ENCODE measurements around the gene GARS1.

GARS1 gene

DNA sequence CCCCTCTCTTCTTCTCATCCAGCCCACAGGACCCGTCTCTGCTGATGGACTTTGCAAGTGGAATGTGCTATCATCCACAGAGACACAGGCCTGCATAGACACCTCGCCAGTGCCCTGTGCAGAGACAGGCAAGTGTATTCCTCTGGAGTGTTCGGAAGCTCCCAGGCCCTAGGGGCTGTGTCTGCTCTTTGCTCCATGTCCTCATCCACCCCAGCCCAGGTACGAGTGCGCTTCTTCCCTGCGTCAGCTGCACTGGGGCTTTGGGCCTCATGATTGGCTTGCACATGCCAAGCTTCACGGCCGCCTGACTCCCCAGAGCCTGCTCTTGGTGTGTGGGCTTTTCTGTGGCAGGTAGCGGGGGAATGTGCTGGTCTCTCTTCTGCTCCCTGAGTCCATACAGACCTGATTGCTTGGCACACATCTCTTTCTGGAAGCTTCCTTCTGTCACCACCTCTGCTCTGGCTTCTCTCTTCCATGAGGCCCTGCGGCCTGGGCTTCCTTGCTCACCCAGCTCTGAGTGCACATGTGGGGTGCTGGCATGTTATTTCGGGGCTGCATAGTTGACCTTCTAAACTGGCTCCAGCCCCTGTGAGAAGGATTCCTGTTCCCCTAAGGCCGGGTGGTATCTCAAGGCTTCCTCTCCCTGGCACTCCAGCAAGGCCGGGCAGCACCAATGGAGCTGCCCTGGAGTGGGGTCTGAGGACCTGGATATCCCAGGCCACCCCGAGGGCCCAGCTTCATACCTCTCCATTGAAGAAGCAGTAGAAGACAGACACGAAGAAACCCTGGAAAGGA lies 59.8 kb downstream of the GARS1 start:
- TF ChIP-seq, protein P1, sequence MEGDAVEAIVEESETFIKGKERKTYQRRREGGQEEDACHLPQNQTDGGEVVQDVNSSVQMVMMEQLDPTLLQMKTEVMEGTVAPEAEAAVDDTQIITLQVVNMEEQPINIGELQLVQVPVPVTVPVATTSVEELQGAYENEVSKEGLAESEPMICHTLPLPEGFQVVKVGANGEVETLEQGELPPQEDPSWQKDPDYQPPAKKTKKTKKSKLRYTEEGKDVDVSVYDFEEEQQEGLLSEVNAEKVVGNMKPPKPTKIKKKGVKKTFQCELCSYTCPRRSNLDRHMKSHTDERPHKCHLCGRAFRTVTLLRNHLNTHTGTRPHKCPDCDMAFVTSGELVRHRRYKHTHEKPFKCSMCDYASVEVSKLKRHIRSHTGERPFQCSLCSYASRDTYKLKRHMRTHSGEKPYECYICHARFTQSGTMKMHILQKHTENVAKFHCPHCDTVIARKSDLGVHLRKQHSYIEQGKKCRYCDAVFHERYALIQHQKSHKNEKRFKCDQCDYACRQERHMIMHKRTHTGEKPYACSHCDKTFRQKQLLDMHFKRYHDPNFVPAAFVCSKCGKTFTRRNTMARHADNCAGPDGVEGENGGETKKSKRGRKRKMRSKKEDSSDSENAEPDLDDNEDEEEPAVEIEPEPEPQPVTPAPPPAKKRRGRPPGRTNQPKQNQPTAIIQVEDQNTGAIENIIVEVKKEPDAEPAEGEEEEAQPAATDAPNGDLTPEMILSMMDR (conservative IDR thresholded peaks at IDR 0.05; ENCODE audit: low read depth, low read length): no peak

DNA sequence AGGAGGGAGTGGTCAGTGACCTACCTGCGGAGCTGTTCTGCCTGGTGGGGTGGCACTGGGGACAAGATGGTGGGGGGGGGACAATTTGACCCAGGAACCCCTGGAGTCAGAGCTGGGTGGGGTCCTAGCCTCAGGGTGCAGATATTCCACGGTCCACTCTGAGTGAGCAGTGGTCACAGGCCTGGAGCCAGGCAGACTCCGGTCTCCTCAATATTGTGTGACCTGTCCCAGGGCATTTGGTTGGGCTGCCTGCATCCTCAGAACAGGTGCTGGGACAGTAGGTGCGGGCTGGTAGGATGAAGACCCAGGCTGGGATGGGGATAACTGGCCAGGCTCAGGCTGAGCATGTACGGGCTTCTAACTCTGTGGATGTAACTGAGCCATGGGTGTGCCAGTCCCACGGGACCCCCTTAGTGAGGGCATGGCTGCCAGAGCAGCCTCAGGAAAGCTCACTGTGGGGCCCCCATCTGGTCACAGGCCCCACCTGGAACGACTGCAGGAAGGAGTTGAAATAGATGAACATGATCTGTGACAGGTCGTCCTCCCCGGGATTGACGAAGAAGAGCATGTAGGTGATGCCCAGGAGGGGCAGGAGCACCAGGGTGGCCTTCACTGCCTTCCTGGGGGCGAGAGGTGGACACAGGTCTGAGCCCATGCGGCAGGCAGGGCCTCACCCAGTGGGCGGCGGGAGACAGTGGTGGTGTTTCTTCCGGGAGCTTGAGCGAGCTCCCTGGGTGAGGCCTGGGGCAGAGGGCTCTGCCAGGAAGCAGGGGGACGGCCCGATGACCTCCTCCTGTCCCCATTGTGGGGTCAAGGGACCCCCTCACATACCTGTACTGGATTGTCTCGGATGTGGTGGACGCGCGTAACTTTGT lies 60.7 kb downstream of the GARS1 start:
- H3K4me3 ChIP-seq (ENCODE audit: low read depth, low read length): no peak overlapping the region
- no peak for DNase-seq (ENCODE audit: low read depth)
- TF ChIP-seq, protein P1 (conservative IDR thresholded peaks at IDR 0.05; ENCODE audit: low read depth, low read length): no peak

More for the DNA sequence above, 59.8 kb downstream of the GARS1 start:
- H3K4me3 ChIP-seq (ENCODE audit: low read depth, low read length): no peak overlapping the region
- no peak for DNase-seq (ENCODE audit: low read depth)

DNA sequence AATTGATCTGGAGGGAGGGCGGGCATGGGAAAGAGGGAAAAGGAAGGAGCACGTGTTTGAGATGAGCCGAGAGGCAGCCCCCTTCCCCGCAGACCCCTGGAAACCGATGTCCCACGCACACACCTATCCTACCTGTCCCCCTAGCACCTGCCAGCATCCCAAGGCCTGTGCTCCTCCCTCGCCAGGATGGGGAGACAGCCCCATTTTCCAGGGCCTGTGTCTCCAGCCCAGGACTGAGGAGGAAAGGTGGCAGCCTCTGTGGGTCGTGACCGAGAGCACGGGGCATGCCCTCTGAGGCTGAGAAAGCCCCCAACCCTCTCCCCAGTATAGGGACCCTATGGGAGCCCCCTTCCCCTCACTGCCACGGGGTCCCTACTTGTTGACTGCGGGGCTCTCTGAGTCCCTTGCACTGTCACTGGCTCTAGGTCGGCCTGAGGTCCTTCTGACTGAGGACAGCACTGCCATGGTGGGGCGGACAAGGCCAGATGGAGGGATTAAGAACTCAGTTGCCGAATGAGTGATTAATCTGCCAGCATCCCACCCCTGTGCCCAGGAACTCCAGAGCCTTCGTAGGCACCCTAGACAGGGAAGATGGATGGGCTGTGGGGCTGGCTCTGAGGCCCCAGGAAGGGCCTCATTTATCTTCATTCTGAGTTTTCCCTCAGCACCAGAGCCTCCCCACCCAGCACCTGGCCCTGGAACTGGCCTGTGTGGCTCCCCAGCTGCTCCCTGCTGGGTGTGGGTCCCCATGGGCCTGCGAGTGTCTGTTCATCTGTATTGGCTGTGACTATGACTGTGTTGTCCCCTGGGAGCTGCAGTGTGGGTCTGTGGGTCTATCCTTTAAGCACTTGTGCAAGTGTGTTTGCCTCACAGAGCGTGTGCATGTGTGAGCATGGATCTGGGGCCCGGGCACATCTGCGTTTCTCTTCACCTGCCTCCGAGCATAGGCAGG lies 61.6 kb downstream of the GARS1 start:
- TF ChIP-seq, protein P1 (conservative IDR thresholded peaks at IDR 0.05; ENCODE audit: low read depth, low read length): no peak
- no peak overlapping the region for H3K4me3 ChIP-seq (ENCODE audit: low read depth, low read length)
- no peak for DNase-seq (ENCODE audit: low read depth)

DNA sequence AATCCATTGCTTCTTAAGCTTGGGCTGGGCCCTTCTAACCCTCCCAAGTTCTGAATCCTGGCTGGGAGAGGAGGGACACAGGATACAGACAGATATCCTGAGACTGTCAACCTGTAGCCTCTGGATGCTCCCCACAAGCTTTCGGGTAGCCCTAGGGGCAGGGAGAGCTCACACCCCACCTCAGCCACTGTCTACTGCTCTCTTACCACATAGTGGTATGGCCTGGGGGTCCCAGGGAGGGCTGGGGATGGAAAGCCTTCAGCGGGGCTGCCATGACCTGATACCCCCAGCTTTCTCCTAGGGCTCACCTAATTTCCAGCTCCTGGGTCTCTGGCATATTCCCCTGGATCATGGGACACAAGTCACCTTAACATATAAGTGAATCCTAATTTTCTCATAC lies 62.5 kb downstream of the GARS1 start:
- no peak overlapping the region for H3K4me3 ChIP-seq (ENCODE audit: low read depth, low read length)
- no peak for DNase-seq (ENCODE audit: low read depth)
- TF ChIP-seq, protein P1 (conservative IDR thresholded peaks at IDR 0.05; ENCODE audit: low read depth, low read length): no peak

DNA sequence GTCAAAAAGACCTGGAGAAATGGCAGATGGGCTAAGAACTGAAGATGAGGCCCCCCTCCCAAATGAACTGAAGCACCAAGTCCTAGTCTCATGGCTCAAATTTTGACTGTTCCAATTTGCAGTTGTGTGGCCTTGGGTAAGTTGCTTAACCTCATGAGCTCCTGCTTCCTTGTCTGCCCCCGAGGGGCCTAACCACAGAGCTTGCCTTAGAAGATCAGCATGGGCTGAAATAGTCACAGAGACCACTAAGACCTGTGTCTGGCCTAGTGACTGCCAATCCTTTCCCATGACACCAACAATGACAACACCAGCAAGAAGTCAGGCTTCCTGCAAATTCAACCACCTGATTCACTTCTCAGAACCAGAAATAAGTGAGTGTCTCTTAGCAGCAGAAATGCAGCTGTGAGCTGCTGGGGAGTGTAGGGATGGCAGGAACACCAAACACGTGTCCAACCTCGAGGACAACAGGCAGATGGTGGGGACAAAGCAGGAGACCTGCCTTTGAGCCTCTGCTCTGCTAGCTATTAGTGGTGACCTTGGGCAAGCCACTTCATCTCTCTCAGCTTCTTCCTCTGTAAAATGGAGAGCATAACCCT lies 63.9 kb downstream of the GARS1 start:
- H3K4me3 ChIP-seq (ENCODE audit: low read depth, low read length): no peak overlapping the region
- TF ChIP-seq, protein P1 (conservative IDR thresholded peaks at IDR 0.05; ENCODE audit: low read depth, low read length): no peak
- no peak for DNase-seq (ENCODE audit: low read depth)

DNA sequence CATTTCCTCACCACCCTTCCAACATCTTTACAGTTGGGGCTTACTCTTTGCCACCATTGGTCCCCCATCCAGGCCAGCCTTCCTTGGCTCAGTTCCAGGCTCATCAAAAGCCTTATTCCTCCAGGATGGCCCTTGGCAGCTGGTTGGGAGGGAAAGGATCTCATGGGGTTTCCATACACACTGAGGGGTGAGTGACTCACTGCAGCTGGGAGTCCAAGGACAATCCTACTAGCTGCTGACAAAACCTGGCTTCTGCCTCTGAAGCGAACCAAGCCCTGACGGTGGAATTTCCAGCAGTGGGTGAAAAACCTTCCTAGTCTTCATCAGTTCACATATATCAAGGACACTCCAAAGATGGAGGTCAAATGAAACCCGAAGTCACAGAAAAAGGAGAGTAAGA lies 64.6 kb downstream of the GARS1 start:
- H3K4me3 ChIP-seq (ENCODE audit: low read depth, low read length): no peak overlapping the region
- TF ChIP-seq, protein P1 (conservative IDR thresholded peaks at IDR 0.05; ENCODE audit: low read depth, low read length): no peak
- DNase-seq (ENCODE audit: low read depth): no peak
